ENCODE measurements around the gene TIMM17B. TPM values are rescaled to one million over a fixed set of nuclear protein-coding genes. Genes with fewer than 3 reads are reported as not detected.

TIMM17B gene
- polyA plus RNA-seq, 2 of the 4 experiments (the other 2 are of a cell fraction): 68.9 to 76.9 TPM

DNA sequence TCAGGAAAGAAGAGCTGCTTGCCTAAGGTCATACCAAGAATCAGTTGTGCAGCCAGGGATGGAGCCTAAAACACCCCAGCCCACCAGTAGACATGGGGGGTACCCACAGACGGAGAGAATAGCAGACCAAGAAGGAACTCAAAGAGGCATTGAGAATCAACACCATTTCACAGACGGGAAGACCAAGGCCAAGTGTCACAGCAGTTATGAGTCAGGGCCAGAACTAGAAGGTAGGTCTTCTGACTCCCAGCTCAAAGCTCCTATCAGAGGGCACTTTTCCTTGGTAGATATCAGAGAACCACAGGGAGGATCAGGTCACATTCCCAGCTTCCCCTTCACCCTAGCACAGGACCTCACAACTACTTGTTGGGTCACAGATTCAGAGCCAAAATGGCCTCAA, 45.3 kb upstream of the TIMM17B start:
- Histone ChIP-seq H3K9me3 (no peaks in the 10 kb centered on the region), H3K27ac (no peak overlapping the region), H3K4me1 (no peaks in the 10 kb centered on the region), H3K4me2 (no peak overlapping the region), H3K4me3 (no peak overlapping the region)
- FAIRE-seq: no peak
- ChIA-PET POLR2A (no interaction called here), CTCF (interaction anchor here (1.2 to 1.8 kb wide), 2 partner anchors 295 to 326 kb away, joined by 3 to 7 read pairs; no protein-coding TSS in a partner anchor)
- no peak for DNase-seq (ENCODE audit: low read depth in 1 of 2, low spot score in 1 of 2)
- no peak for TF ChIP-seq KDM5A (IDR thresholded peaks at IDR 0.05)
- no peak for TF ChIP-seq ZFP36 (IDR thresholded peaks at IDR 0.05; ENCODE audit: borderline replicate concordance, partially characterized antibody)
- TF ChIP-seq FOSL2 (IDR thresholded peaks at IDR 0.05): no peak
- TF ChIP-seq FOSL2 (CRISPR knock-in tag; IDR thresholded peaks at IDR 0.05): no peak
- no peak for TF ChIP-seq JUN (IDR thresholded peaks at IDR 0.05)
- no peak for TF ChIP-seq ZC3H11A (IDR thresholded peaks at IDR 0.05)
- TF ChIP-seq CHD2 (IDR thresholded peaks at IDR 0.05; ENCODE audit: low read length, partially characterized antibody): no peak
- TF ChIP-seq RNF2 (IDR thresholded peaks at IDR 0.05; ENCODE audit: borderline replicate concordance, low read depth): no peak
- TF ChIP-seq NR3C1 (IDR thresholded peaks at IDR 0.05): no peak
- no peak for TF ChIP-seq TFCP2L1 (CRISPR knock-in tag; IDR thresholded peaks at IDR 0.05)
- no peak for TF ChIP-seq HOXB5 (CRISPR knock-in tag; IDR thresholded peaks at IDR 0.05)
- TF ChIP-seq, protein P1, sequence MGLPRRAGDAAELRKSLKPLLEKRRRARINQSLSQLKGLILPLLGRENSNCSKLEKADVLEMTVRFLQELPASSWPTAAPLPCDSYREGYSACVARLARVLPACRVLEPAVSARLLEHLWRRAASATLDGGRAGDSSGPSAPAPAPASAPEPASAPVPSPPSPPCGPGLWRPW (IDR thresholded peaks at IDR 0.05): no peak
- no peak for TF ChIP-seq HOXA7 (CRISPR knock-in tag; IDR thresholded peaks at IDR 0.05)
- TF ChIP-seq CBX8 (IDR thresholded peaks at IDR 0.05): no peak
- TF ChIP-seq HEYL (CRISPR knock-in tag; IDR thresholded peaks at IDR 0.05): no peak
- TF ChIP-seq, protein P2, sequence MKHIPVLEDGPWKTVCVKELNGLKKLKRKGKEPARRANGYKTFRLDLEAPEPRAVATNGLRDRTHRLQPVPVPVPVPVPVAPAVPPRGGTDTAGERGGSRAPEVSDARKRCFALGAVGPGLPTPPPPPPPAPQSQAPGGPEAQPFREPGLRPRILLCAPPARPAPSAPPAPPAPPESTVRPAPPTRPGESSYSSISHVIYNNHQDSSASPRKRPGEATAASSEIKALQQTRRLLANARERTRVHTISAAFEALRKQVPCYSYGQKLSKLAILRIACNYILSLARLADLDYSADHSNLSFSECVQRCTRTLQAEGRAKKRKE (CRISPR knock-in tag; IDR thresholded peaks at IDR 0.05; ENCODE audit: low read depth): no peak
- no peak for TF ChIP-seq E2F6 (IDR thresholded peaks at IDR 0.05; ENCODE audit: borderline replicate concordance, low read depth)
- no peak for TF ChIP-seq HMGXB4 (CRISPR knock-in tag; IDR thresholded peaks at IDR 0.05; ENCODE audit: borderline replicate concordance)
- TF ChIP-seq EP300 (IDR thresholded peaks at IDR 0.05): no peak
- TF ChIP-seq RAD21 (conservative IDR thresholded peaks at IDR 0.05 in 1 of 2, IDR thresholded peaks at IDR 0.05 in 1 of 2): no peak
- no peak for ATAC-seq
- WGBS (ENCODE audit: missing lambda C conversion rate): 85% methylated on average over 2 of the region's 2 CpGs

DNA sequence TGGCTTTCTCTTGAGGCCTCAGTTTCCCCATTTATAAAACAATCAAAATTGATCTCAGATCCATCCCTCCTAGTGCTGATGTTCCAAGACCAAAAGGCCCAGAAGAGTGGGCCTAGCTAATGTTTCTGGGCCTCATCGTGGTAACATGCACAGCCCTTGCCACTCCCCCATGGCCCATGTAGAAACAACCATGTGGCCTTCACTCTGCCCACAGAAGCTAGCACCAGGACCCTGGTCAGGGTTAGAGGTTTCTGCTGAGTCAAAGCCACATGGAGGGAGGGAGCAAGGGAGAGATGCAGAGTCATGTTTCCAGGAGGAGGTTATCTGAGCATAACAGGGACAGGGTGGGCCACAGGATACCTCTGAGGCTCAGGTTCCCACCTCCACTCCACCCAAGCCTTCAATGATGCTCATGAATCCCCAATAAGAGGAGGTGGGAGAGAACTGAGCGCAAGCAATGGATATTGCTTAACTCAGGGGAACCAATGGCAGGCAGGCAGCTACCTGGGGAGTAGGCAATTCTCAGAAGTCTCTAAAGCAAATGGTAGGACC, 42.9 kb upstream of the TIMM17B start:
- 91% methylated on average over 2 of the region's 2 CpGs for WGBS (ENCODE audit: missing lambda C conversion rate)
- no peak for DNase-seq (ENCODE audit: low read depth in 1 of 2, low spot score in 1 of 2)
- ATAC-seq: no peak
- no peak for FAIRE-seq
- Histone ChIP-seq H3K4me1 (no peaks in the 10 kb centered on the region), H3K4me3 (no peak overlapping the region), H3K27ac (no peak overlapping the region), H3K9me3 (no peaks in the 10 kb centered on the region), H3K4me2 (no peak overlapping the region)
- TF ChIP-seq HDAC2 (IDR thresholded peaks at IDR 0.05) (no peak), FOSL2 (IDR thresholded peaks at IDR 0.05) (no peak), FOSL2 (CRISPR knock-in tag; IDR thresholded peaks at IDR 0.05) (no peak), FOSB (CRISPR knock-in tag; IDR thresholded peaks at IDR 0.05) (no peak), HOXB13 (CRISPR knock-in tag; IDR thresholded peaks at IDR 0.05; ENCODE audit: low read depth) (no peak)
- ChIA-PET POLR2A (no interaction called here), CTCF (interaction anchor here (2.7 kb wide), 1 partner anchor 8 kb away, joined by 11 read pairs; no protein-coding TSS in a partner anchor)

All from A549 (cell line).